HG02610 (cell line): ENCODE data around the gene ODAD3.
A peak's percentile ranks its signal among the peaks of the same experiment; 100 is the strongest.
"Not testable (repeated sequence)": the region's sequence is repeated elsewhere in the genome, so short reads cannot be mapped to it uniquely, and the experiment has no call there.

ENCODE experiments used
- ATAC-seq: cut with Tn5 transposase; IDR thresholded peaks from one replicate; pipeline ENCODE4 v1.9.1; 2021; ENCODE audit warnings: mild to moderate bottlenecking, moderate library complexity; ENCODE audit not compliant: unreplicated experiment

The ODAD3 gene

DNA sequence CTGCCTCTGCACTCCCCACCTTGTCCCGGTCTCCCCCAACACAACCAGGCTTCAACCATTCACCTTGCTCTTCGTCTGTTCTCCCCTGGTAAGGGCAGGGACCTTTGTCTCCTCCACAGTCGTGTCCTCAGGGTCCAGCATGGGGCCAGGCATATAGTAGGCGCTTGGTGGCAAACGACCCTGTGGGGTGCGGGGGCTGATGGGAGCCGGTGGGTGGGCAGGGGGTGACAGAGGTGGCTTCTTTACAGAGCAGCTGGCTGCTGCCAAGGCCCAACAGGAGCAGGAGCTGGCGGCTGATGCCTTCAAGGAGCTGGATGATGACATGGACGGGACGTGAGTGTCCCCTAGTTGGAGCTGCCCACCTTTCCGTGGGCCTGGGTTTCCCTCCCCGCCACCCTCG lies 10.2 kb upstream of the ODAD3 start:
- no peak for ATAC-seq

DNA sequence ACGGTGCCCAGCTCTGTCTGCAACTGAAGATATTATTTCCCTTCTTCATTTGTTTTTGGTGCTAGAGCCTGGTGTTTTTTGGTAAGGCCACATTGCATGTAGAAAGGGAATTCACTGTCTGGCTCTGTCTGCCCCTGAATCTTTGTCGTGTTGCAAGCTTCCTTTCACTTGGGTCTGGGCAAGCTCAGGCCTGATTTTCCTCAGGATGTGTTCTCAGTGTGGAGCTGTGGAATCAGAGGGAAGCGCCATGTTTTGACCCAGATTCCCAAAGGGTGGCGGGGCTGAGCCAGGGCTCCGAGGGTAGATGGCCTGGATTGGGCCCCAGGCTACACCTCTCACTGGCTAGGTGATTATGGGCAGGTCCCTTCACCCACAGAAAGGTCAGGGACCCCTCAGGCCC lies 9.1 kb upstream of the ODAD3 start:
- no peak for ATAC-seq

DNA sequence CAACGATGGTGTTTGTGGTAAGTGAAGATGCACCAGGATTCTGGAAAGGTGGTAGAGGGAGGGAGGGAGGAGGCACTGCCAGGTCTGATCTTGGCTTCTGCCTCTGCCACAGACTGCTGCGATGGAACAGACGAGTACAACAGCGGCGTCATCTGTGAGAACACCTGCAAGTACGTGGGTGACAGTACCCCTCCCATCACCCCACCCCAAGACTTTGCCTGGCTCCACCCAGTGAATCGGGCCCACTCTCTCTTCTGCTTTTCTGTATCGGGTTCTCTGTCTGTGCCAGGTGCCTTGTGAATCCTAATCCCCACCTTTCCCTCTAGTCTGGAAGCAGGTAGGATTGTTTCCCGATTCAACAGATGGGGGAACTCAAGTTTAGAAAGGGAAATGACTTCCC lies 3.0 kb upstream of the ODAD3 start:
- no peak for ATAC-seq

DNA sequence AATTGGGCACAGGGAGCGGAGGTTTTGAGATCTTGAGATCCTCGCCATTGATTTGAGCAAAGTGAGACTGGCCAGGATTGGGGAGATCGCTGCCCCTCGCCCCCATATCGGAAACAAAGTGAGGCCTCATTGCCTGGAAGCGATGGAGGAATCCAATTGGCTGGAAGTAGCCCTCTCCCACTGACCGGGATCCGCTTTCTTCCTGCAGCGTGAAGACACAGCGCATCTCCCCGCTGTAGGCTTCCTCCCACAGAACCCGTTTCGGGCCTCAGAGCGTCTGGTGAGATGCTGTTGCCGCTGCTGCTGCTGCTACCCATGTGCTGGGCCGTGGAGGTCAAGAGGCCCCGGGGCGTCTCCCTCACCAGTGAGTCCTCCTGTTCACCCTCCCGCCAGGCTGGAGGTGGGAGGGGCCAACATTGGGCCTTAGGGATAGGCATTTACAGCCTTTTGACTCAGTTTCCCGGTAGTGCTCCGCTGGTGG lies 952 bp upstream of the ODAD3 start:
- no peak for ATAC-seq

DNA sequence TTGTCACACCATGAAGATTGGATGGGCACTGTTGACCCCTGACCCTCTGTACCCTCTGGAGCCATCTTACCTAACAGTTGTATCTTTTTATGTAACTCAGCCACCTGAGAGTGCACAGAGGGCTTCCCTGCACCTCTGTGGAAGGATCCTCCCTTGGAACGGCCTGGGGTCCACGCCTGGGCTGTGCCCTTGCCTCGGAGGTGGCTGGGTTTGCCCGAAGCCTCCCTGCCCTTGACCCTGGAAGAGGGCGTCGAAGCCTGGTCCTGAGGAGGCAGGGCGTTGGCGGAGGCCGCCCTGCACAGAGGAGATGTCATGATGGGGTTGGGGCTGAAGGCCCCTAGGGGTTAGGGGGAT lies 241 bp downstream of the ODAD3 start:
- ATAC-seq: no peak

DNA sequence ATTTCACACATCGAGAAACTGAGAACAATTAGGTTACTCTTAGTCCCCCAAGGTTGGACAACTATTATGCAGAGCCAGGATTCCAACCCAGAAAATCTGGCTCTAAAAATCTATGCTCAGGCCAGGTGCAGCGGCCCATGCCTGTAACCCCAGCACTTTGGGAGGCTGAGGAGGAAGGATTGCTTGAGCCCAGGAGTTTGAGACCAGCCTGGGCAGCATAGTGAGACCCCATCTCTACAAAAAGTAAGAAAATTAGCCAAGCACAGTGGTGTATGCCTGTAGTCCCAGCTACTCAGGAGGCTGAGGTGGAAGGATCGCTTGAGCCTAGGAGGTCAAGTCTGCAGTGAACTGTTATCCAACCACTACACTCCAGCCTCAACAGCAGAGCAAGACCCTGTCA lies 1.4 kb downstream of the ODAD3 start:
- ATAC-seq: not testable (repeated sequence)

DNA sequence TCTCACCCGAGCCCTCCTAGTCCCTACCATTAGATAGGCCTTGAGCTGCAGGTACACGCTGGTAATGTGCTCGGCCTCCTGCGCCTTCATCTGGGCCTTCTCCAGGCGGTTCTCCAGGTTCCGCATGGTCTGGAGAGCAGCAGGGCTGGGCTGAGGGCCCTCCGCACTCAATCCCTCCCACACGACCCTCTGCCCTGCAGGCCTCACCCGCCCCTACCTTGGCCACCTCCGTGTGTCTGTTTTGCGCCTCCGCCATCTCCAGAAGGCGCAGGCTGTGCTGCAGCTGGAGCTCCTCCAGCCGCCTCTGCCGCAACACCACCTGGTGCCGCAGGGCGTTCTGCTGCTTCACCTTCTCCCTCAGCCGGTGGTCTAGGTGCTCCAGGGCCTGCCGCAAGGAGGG lies 8.3 kb downstream of the ODAD3 start:
- ATAC-seq: no peak

DNA sequence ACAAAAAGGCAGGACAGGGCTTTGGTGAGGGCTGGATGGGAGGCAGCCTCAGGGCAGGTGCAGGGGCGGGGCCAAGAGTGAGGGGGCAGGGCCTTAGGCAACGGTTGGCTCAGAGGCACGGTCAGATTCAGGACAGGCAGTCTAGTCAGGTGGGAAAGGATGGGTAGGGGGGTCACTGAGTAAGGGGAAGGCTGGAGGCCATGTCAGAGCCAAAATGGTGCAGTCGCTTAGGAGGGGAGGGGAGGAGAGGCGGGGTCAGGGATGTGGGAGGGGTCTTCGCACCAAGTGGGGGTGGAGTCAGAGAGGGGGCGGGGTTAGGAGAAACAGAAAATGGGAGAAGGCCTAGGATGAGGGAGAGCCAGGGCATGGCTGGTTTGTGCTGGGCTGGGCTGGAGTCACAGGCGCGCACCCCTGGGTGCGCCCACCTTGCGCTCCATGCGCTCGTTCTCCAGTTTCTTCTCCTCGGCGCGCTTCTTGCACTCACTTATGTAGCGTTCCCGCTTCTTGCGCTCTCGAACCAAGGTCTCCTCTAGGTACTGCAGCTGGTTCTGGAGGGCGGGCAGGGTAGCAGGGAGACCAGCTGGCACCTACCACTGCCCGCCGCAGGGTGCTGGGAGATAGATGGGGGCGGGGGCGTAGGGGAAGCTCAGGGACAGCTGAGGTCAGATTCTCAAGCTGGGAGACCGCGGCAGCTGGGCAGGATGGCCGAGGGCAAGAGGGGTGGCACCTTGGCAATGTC lies 9.0 kb downstream of the ODAD3 start:
- no peak for ATAC-seq

DNA sequence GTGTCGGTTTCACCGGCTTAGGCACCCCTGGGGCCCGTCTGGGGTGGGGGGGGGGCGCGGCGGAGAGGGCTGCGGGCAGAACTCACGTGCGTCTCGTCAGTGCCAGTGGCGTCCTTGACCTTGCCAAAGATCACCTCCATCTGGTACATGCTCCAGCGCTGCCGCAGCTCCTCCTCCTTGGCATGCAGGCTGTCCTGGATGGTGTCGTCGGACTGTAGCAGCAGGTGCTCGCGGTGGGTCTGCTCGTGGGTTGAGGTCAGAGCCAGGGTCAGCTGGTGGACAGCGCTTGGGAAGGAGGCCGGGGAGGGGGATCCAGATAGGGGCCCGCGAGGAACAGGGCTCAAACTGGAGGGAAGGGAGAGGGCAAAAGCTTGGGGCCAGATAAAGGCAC lies 11.1 kb downstream of the ODAD3 start:
- no peak for ATAC-seq

DNA sequence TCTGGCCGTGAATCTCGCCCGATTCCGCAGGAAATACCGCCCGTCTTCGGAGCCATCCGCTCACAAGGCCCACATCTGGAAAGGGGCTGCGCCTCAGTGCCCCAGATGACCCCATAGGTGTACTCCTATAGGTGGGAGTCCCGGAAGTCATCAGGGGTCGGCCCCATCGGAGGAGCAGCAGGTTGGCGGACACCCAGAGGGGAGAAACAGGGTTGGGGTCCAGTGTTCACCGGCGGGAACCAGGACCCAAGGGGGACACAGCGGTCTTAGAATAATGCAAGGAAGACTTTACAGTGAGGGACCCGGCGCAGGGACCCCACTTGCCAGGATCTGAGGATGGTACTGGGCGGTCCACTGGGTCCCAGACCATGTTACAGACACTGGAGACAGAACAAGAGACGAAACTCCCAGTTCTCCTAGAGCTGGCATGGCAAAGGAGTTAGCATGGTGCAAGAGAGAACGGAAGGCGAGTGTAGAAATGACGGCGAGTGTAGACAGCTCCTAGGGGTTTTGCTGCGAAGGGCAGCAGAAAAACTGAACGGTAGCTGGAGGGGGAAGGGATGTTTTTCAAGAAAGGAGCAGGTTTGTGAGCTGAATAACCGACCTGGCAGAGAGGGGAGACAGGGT lies 11.6 kb downstream of the ODAD3 start:
- no peak for ATAC-seq

DNA sequence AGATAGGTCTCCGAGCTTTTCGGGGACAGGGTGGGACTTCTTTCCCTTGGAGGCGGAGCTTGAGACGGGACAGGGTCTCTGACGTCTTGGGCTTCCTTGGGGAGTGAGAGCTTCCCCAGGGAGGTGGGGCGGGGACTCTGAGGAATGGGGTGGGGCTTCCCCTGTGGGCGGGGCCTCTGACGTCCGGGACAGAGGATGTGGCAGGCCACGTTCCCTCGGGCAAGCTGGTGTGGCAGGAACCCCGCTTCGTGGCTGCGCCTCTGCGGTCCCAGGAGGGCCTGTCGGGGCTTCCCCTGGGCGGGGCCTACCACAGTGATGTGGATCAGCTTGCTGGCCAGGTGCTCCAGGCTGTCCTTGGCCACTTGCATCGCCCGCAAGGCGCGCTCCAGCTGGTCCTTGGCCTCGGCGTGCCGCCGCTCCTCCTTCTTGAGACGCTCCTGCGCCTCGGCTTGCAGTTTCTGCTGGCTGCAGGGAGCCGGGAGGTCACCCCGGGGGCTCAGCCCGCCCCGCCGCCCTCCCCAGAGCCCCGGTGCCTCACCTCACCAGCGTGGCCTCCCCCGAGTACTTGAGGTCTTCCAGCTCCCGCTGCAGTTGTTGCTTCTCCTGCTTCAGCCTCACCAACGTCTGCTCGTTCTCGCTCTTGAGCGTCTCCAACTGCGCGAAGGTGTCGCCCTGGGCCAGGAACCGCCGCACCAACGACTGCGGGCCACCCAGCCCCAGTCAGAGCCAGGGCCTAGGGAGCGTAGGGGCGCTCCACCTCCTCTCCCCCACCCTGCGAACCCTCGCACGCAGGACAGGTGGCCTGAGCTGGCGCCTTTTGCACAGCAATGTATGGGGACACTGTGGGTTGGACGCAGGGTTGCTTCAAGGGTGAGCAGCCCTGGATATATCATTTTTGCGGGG lies 12.5 kb downstream of the ODAD3 start:
- ATAC-seq: peak; percentile 71

DNA sequence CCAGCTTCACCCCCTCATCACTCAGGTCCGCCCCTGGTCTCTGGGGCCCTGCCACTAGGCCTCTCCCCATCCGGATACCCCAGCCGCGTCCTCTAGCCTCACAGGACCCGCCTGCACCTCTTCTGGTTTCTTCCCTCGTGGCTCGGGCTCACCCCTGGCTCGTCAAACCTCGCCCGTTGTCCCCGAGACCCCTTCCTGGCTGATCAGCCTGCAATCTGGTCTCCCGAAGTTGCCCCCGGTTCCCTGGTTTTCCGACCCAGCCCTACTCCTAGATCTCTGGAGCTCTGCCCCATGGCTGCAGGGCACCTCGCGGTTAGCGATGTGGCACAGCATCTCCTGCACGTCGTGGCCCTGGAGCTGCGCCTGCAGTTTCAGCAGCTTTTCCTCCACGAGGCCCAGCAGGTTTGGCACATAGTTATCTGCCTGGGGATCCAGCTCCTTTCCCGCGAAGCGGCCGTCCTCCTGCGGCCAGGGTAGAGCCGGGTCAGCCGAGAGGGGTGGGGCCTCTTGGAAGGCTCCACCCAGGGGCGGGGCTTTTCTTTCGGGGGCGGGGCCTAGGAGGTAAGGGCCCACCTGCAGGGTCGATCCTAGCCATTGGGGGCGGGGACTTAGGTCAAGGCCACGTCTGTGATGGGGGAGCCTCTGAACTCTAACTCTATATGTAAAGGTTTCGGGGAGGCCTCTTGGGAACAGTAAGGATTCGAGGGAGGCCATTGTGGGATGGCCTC lies 13.4 kb downstream of the ODAD3 start:
- no peak for ATAC-seq

DNA sequence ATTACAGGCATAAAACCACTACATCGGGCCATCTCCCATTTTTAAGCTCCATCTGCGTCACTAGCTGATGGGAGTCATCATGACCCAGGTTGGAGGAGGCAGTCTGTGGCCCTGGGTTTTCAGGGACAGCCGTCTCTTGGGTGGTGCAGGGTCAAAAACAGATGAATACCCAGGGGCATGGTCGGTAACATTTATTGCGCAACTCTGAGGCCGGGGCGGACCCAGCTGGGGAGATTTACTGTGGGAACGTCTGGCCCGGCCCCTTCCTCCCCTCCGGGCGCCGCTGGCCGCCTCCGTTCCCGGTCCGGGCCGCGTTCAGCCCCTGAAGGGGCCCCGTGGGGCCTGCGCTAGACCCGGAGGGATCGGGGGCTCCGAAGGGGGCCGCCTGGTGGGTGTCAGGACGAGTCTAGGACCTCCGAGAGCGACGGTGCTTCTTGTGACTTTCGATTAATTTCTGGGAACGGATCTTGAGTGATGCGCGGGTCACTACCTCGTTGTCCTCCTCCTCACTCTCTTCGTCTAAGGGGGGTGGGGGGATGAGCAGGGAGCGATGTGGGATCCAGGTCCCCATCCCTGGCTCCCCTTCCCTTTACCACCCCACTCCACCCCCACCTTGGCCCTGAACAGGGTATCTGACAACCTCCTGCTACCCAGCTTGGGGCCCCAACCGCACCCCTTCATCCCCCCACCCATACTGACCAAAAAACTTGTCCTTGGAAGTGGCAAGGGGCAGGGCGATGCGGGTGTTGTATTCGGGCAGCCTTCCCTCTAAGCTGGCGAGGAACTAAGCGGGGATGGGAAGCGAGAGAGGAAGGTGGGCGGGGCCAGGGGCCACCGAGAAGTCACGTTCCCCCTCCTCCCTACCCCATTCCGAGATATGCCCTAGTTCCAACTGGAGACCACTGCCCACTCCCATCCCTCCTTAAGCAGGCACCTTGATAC lies 14.2 kb downstream of the ODAD3 start:
- ATAC-seq: no peak

DNA sequence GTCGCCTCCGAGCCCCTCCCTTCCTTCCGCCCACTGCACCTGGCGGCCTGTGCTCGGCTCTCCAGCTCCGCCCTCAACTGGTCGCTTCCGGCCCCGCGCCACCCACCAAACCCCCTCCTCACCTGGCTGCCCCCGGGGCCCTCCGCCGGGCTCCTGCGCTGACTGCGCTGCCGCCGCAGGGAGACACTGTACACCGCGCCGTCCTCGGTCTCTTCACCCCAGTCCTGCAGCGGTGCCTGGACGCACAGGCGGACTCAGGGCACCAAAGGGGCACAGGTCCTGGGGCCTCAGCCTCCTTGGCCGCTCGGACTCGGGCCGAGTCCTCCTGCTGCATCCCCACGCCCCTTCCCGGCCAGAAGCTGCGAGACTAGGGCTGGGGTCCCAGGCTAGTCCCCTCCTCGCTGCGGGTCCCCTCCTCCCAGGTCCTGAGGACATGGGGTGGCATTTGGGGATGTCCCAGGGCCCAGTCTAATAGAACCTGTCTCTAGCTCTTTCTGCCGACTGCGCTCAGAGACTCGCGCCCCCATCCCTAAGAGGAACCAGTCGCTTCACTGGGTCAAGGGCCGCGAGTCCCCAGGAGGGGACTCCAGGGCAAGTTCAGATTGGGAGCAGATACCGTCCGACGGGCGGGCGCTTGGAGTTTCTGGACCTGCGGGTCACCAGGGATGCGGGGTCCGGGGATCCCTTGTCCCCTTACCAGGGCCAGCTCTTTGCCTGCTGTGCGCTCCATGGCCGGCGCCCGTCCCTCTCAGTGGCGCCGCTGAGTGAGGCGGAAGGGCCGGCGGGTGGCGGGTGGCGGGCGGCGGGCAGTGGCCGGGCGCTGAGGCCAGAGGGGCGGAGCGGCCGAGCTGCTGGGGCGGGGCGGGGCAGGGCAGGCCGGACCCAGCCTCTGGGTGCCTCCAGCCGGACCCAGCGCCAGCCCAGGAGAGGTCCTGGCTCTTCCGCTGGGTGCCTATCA lies 16.1 kb downstream of the ODAD3 start, which contains the start of gene RGL3:
TSS of gene RGL3 (minus strand) at position 766 of the 958 bp plus-strand sequence. CDS start at position 730, 36 bp downstream.
- ATAC-seq: no peak

DNA sequence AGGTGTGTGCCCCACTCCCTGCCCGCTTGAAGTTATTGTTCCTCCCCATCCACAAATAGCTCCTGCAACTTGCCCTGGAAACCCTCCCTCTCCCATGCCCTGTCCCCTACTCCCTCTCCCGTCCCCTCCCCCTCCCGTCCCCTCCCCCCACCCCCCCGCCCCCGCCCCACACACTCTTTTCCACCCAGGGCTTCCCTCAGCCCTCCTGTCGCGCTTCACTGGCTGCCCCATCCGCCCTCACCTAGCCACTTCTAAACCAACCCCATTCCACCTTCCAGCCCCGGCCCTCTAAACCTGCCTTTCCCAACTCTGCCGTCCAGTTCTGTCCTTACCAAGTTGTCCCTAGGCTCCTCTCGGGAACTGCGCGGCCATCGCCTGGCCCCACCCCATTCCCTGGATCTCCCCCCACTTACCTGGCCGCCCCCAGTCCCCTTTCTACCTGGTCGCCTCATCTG lies 16.8 kb downstream of the ODAD3 start:
- no peak for ATAC-seq

DNA sequence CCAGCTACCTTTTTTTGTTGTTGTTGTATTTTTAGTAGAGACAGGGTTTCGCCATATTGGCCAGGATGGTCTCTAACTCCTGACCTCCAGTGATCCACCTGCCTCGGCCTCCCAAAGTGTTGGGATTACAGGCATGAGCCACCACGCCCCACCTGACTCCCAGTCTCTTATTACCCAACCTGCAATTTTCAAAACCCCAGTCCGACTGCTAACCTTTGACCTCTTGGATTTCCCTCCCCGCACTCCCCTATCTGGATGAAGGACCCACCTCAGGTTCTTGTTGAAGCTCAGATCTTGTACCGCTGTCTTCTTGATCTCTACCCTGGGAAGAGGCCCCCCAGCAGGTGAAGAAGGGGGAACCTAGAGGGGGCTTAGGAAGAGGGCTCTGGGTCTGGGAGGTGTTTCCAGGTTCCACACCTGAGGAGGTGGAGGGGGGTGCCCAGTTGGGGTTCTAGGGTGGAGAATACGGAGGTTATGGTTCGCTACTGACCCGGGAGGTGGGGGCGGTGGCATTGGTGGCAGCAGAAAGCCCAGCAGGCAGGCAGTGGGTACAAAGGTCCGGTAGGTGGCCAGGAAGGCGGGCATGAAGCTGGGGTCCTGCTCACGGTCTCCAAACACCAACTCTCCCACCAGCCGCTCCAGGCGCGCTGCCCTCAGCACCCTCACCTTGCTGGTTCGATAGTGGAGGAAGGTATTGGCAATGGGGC lies 18.4 kb downstream of the ODAD3 start:
- no peak for ATAC-seq

DNA sequence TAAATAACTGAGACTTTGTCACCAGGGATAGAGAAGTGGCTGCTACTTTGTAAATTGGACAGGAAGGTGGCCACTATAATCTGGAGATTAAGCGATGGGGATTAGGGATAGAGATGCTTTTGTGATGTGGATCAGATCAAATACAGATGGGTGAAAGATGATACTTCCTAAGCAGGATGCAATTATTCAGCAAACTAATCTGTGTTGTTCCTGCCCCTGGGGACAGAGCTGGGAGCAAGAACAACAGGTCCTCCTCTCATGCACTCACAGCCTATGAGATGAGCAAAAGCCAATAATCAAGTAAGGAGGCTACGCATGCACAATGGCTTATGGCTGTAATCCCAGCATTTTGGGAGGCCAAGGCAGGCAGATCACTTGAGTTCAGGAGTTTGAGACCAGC lies 20.4 kb downstream of the ODAD3 start:
- ATAC-seq: no peak

DNA sequence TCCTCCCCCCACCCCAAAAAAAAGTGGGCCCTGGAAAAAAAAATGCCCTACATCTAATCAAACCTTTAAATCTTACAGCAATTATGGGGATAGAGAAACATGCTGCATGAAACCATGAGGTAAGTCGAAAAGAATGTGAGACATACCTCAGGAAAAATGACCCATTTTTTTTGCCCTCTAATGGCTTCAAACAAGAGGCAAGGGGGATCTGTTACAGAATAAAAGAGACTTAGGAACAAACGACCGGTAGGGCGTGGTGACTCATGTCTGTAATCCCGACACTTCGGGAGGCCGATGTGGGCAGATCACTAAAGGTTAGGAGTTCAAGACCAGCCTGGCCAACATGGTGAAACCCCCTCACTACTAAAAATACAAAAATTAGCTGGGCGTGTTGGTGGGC lies 24.2 kb downstream of the ODAD3 start:
- no peak for ATAC-seq
